HG03135 (cell line): Measurements from ENCODE around the gene LCN10.
"Not testable (repeated sequence)": the region's sequence is repeated elsewhere in the genome, so short reads cannot be mapped to it uniquely, and the experiment has no call there.

Experiments
- ATAC-seq: cut with Tn5 transposase; IDR thresholded peaks from one replicate; pipeline ENCODE4 v1.9.1; 2021; ENCODE audit warnings: mild to moderate bottlenecking, moderate library complexity; ENCODE audit not compliant: unreplicated experiment

Gene LCN10

GRCh38 chr9:136755302-136756133 lies 12.8 kb upstream of the LCN10 start:
- not testable (repeated sequence) for ATAC-seq

GRCh38 chr9:136754626-136755301 lies 12.0 kb upstream of the LCN10 start:
- no peak for ATAC-seq

- ATAC-seq, result no peak
Observed at GRCh38 chr9:136754059-136754572, 11.4 kb upstream of the LCN10 start.

GRCh38 chr9:136753371-136754058 lies 10.8 kb upstream of the LCN10 start:
- no peak for ATAC-seq

GRCh38 chr9:136751814-136752213 lies 9.1 kb upstream of the LCN10 start:
- ATAC-seq, result no peak

GRCh38 chr9:136751244-136751643 lies 8.5 kb upstream of the LCN10 start:
- no peak for ATAC-seq

- no peak for ATAC-seq
Observed at GRCh38 chr9:136750526-136750925, 7.8 kb upstream of the LCN10 start.

GRCh38 chr9:136748666-136749611 lies 6.2 kb upstream of the LCN10 start:
- ATAC-seq, result no peak

- ATAC-seq, result no peak
Observed at GRCh38 chr9:136748201-136748600, 5.5 kb upstream of the LCN10 start, which contains the start of gene LCN6. Gene LCN6 (minus strand): TSS chr9:136748525. CDS start chr9:136748483, 42 bp downstream.

GRCh38 chr9:136747161-136748060 lies 4.7 kb upstream of the LCN10 start:
- no peak for ATAC-seq

- ATAC-seq, result no peak
Observed at GRCh38 chr9:136746621-136747020, 3.9 kb upstream of the LCN10 start.

- no peak for ATAC-seq
Observed at GRCh38 chr9:136746155-136746490, 3.4 kb upstream of the LCN10 start.

GRCh38 chr9:136745389-136746154 lies 2.8 kb upstream of the LCN10 start:
- no peak for ATAC-seq

- ATAC-seq, result no peak
Observed at GRCh38 chr9:136744773-136745172, 2.0 kb upstream of the LCN10 start.

- no peak for ATAC-seq
Observed at GRCh38 chr9:136743639-136744211, 985 bp upstream of the LCN10 start.

- no peak for ATAC-seq
Observed at GRCh38 chr9:136741883-136742571, 713 bp downstream of the LCN10 start.

- no peak for ATAC-seq
Observed at GRCh38 chr9:136740971-136741882, 1.5 kb downstream of the LCN10 start.
